ENCODE measurements around the gene RNF186.

DNA sequence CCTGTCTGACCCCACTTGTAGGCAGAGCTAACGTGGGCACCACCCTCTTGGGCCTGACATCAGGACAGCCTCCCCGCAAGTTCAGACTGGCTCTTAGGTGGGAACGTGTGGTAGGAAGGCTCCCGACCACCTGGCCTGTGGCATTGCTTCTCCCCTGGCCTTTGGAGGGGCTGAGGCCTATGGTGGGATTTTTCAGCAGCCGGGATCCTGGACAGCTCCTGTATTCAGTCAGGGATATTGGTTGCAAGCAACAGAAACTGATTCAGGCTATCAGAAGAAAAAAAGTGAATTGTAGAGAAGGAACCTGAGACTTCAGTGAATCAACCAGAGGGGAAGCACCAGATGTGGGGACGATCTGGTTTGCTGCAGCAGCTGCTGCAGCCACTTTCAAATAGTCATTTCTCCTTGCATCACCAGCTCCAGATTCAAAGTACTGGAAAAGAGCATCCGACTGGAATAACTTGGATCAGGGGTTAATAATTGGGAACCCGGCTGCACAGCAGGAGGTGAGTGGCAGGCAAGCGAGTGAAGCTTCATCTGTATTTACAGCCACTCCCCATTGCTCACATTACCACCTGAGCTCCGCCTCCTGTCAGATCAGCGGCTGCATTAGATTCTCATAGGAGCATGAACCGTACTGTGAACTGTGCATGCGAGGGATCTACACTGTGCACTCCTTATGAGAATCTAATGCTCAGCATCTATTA, 5.9 kb downstream of the RNF186 start:
- TF ChIP-seq, protein P1, sequence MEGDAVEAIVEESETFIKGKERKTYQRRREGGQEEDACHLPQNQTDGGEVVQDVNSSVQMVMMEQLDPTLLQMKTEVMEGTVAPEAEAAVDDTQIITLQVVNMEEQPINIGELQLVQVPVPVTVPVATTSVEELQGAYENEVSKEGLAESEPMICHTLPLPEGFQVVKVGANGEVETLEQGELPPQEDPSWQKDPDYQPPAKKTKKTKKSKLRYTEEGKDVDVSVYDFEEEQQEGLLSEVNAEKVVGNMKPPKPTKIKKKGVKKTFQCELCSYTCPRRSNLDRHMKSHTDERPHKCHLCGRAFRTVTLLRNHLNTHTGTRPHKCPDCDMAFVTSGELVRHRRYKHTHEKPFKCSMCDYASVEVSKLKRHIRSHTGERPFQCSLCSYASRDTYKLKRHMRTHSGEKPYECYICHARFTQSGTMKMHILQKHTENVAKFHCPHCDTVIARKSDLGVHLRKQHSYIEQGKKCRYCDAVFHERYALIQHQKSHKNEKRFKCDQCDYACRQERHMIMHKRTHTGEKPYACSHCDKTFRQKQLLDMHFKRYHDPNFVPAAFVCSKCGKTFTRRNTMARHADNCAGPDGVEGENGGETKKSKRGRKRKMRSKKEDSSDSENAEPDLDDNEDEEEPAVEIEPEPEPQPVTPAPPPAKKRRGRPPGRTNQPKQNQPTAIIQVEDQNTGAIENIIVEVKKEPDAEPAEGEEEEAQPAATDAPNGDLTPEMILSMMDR (IDR thresholded peaks at IDR 0.05) = no peak
- TF ChIP-seq TAF1 (IDR thresholded peaks at IDR 0.05; ENCODE audit: borderline replicate concordance, low read depth, low read length) = no peak
- no peak for TF ChIP-seq YY1 (IDR thresholded peaks at IDR 0.05; ENCODE audit: low read depth)
- no peak for TF ChIP-seq POLR2AphosphoS5 (IDR thresholded peaks at IDR 0.05; ENCODE audit: low read depth, low read length)
- TF ChIP-seq TCF12 (IDR thresholded peaks at IDR 0.05) = no peak
- TF ChIP-seq RAD21 (IDR thresholded peaks at IDR 0.05; ENCODE audit: low read length) = no peak
- TF ChIP-seq RFX5 (IDR thresholded peaks at IDR 0.05; ENCODE audit: low read length) = no peak

Measured in SK-N-SH (cell line).